CD14-positive monocyte (primary cell): ENCODE results near the gene ZNF500. TPM values are rescaled to one million over a fixed set of nuclear protein-coding genes. Genes with fewer than 3 reads are reported as not detected.
A peak's percentile ranks its signal among the peaks of the same experiment; 100 is the strongest.

Source experiments
- DNase-seq, 3 donors: peaks; one replicate each; pipeline ENCODE4 v3.0.0-alpha.2; 2011 to 2022
- H2AFZ ChIP-seq: 2 replicates; pipeline ENCODE4 v1.6.0; 2012; ENCODE audit warnings: mild to moderate bottlenecking, low read depth, low read length, inconsistent platforms; ENCODE audit not compliant: insufficient read depth, poor library complexity, severe bottlenecking
- H3K27ac ChIP-seq, 2 donors: 1 replicate in 1 of 2; 2 replicates in 1 of 2; pipeline ENCODE4 v1.5.1; 2012 to 2013; ENCODE audit warnings: low read length in 2 of 2, control low read depth in 1 of 2, inconsistent platforms in 1 of 2, low read depth in 1 of 2, mild to moderate bottlenecking in 1 of 2
- H3K27me3 ChIP-seq, 2 donors: one replicate each; pipeline versions ENCODE4 v1.6.0 to v1.6.1; 2011 to 2013; ENCODE audit warnings: low read length in 2 of 2; ENCODE audit not compliant: control insufficient read depth in 2 of 2, insufficient read depth in 2 of 2
- H3K36me3 ChIP-seq, 2 donors: replicated peaks in 1 of 2; 1 replicate in 1 of 2; 2 replicates in 1 of 2; pipeline versions ENCODE4 v1.5.1 to v1.6.1; 2012 to 2013; ENCODE audit warnings: low read length in 2 of 2, control low read depth in 1 of 2, inconsistent platforms in 1 of 2, mild to moderate bottlenecking in 1 of 2; ENCODE audit not compliant: insufficient read depth in 2 of 2, control insufficient read depth in 1 of 2
- H3K4me1 ChIP-seq, 2 donors: 1 replicate in 1 of 2; 2 replicates in 1 of 2; pipeline versions ENCODE4 v1.5.1 to v1.6.1; 2012 to 2013; ENCODE audit warnings: low read length in 2 of 2, control low read depth in 1 of 2, inconsistent platforms in 1 of 2, mild to moderate bottlenecking in 1 of 2, moderate library complexity in 1 of 2; ENCODE audit not compliant: insufficient read depth in 2 of 2, control insufficient read depth in 1 of 2
- H3K4me2 ChIP-seq: replicated peaks from 2 replicates; pipeline ENCODE3; 2012; ENCODE audit warnings: low read length, moderate library complexity, mild to moderate bottlenecking; ENCODE audit not compliant: poor library complexity, severe bottlenecking; ENCODE audit errors: extremely low read depth
- H3K4me3 ChIP-seq, 3 experiments: fragments of 200-600 bp in 1 of 3; sonication (generic) in 1 of 3; replicated peaks in 1 of 3; 1 replicate in 2 of 3; 2 replicates in 1 of 3; pipeline ENCODE4 v1.5.1; 2011 to 2013; ENCODE audit warnings: low read length in 3 of 3, mild to moderate bottlenecking in 3 of 3, control low read depth in 2 of 3, low read depth in 2 of 3, inconsistent platforms in 1 of 3, moderate library complexity in 1 of 3
- H3K79me2 ChIP-seq: 2 replicates; pipeline ENCODE4 v1.6.0; 2012; ENCODE audit warnings: mild to moderate bottlenecking, control low read depth, inconsistent platforms, low read length, moderate library complexity; ENCODE audit not compliant: insufficient read depth
- H3K9ac ChIP-seq: 2 replicates; pipeline ENCODE4 v1.6.0; 2017; ENCODE audit warnings: low read length, mild to moderate bottlenecking; ENCODE audit not compliant: insufficient read depth, poor library complexity, severe bottlenecking
- H3K9me3 ChIP-seq, 2 donors: replicated peaks in 1 of 2; 1 replicate in 1 of 2; 2 replicates in 1 of 2; pipeline versions ENCODE4 v1.5.1 to v1.6.1; 2012 to 2013; ENCODE audit warnings: low read length in 2 of 2, control low read depth in 1 of 2; ENCODE audit not compliant: control insufficient read depth in 1 of 2, insufficient read depth in 1 of 2
- H4K20me1 ChIP-seq: 2 replicates; pipeline ENCODE4 v1.6.0; 2012; ENCODE audit warnings: mild to moderate bottlenecking, low read length, control low read depth, moderate library complexity; ENCODE audit not compliant: insufficient read depth
- H3K27ac Mint-ChIP-seq, 7 donors: one replicate each; pipeline ENCODE4 v1.8.0; 2020; ENCODE audit warnings: mild to moderate bottlenecking in 7 of 7, mixed read lengths in 7 of 7, moderate library complexity in 6 of 7, inconsistent platforms in 2 of 7
- H3K27me3 Mint-ChIP-seq, 3 donors: one replicate each; pipeline ENCODE4 v1.8.0; 2021 to 2022; ENCODE audit warnings: low read depth in 3 of 3, mild to moderate bottlenecking in 3 of 3, mixed read lengths in 3 of 3, moderate library complexity in 3 of 3, inconsistent platforms in 1 of 3
- H3K36me3 Mint-ChIP-seq, 2 donors: one replicate each; pipeline ENCODE4 v1.8.0; 2020; ENCODE audit warnings: mixed read lengths in 2 of 2, inconsistent platforms in 1 of 2, mild to moderate bottlenecking in 1 of 2
- H3K4me1 Mint-ChIP-seq: one replicate; pipeline ENCODE4 v1.8.0; 2020; ENCODE audit warnings: mild to moderate bottlenecking, mixed read lengths
- H3K4me3 Mint-ChIP-seq, 2 donors: one replicate each; pipeline ENCODE4 v1.8.0; 2020; ENCODE audit warnings: mild to moderate bottlenecking in 2 of 2, mixed read lengths in 2 of 2, moderate library complexity in 1 of 2
- H3K9me3 Mint-ChIP-seq, 7 donors: one replicate each; pipeline ENCODE4 v1.8.0; 2020 to 2022; ENCODE audit warnings: mixed read lengths in 7 of 7, mild to moderate bottlenecking in 6 of 7, moderate library complexity in 6 of 7, inconsistent platforms in 2 of 7
- CTCF ChIP-seq: fragments of 200-600 bp; IDR thresholded peaks from one replicate; pipeline ENCODE4 v1.8.0; 2022; ENCODE audit warnings: antibody characterized with exemption, mild to moderate bottlenecking
- WGBS: methylation state at CpG from one replicate; pipeline ENCODE4 v1.1.5; 2013; ENCODE audit warnings: missing lambda C conversion rate; ENCODE audit not compliant: insufficient coverage; 5-methylcytosine and 5-hydroxymethylcytosine counted together
- intact Hi-C, 2 donors: fragments of 100-400 bp; cut with micrococcal nuclease; formaldehyde crosslinking; loops; one replicate each; pipeline versions ENCODE4 v1.15.0 to v1.15.1; 2023
- polyA plus RNA-seq, 3 donors: library from polyadenylated mRNA; depleted of rRNA in 1 of 3; unstranded in 2 of 3; stranded (reverse) in 1 of 3; fragments of 300-500 nt in 2 of 3; fragments of >200 nt in 1 of 3; fragmentation: Illumina TruSeq in 2 of 3; gene quantifications; 1 replicate in 2 of 3; 2 replicates in 1 of 3; pipeline ENCODE4 v1.2.3, GENCODE V29; 2012 to 2021

ZNF500 gene
- polyA plus RNA-seq, 3 donors, result 2.4 to 5.6 (median 5.2) TPM

GRCh38 chr16:4783951-4784336 lies 17.0 kb upstream of the ZNF500 start:
- 97% methylated on average over 7 of the region's 16 CpGs for WGBS
- no peaks in the 10 kb centered on the region for H3K9me3 Mint-ChIP-seq
- peaks cover 13 to 17% of the 10 kb centered on the region in 2 donors for H3K4me1 ChIP-seq
- H3K36me3 Mint-ChIP-seq, result no peaks in the 10 kb centered on the region
- peaks cover 1 to 4% (median 3%) of the 10 kb centered on the region in 3 donors for H3K27me3 Mint-ChIP-seq
- H3K4me3 Mint-ChIP-seq, result no peak overlapping the region
- H3K4me1 Mint-ChIP-seq, result peaks cover 24% of the 10 kb centered on the region
- H3K27ac Mint-ChIP-seq, result no peak overlapping the region
- no peak overlapping the region for H2AFZ ChIP-seq
- no peak for TF ChIP-seq CTCF
- no peaks in the 10 kb centered on the region for H3K9me3 ChIP-seq
- no peak for DNase-seq
- H3K27ac ChIP-seq, result no peak overlapping the region
- intact Hi-C loops, result no loop called here
- no peak overlapping the region for H3K4me3 ChIP-seq
- no peaks in the 10 kb centered on the region for H3K79me2 ChIP-seq
- no peaks in the 10 kb centered on the region for H3K36me3 ChIP-seq
- H3K4me2 ChIP-seq, result no peak overlapping the region
- H3K27me3 ChIP-seq, result no peaks in the 10 kb centered on the region
- H4K20me1 ChIP-seq, result no peaks in the 10 kb centered on the region
- no peak overlapping the region for H3K9ac ChIP-seq

- H3K9me3 ChIP-seq, result no peaks in the 10 kb centered on the region
- no peak overlapping the region for H3K9ac ChIP-seq
- no peak for TF ChIP-seq CTCF
- WGBS, result 93% methylated on average over 18 of the region's 25 CpGs
- no peak overlapping the region for H3K4me3 ChIP-seq
- no peaks in the 10 kb centered on the region for H3K27me3 ChIP-seq
- H3K36me3 ChIP-seq, result no peaks in the 10 kb centered on the region
- no peak for DNase-seq
- H3K9me3 Mint-ChIP-seq, result no peaks in the 10 kb centered on the region
- peak overlapping the region in 2 of 7 donors; percentile 10 to 89 for H3K27ac Mint-ChIP-seq
- peaks cover 1 to 4% (median 3%) of the 10 kb centered on the region in 3 donors for H3K27me3 Mint-ChIP-seq
- H4K20me1 ChIP-seq, result no peaks in the 10 kb centered on the region
- peaks cover 13 to 17% of the 10 kb centered on the region in 2 donors for H3K4me1 ChIP-seq
- peaks cover 24% of the 10 kb centered on the region for H3K4me1 Mint-ChIP-seq
- H2AFZ ChIP-seq, result no peak overlapping the region
- no peak overlapping the region for H3K27ac ChIP-seq
- H3K4me2 ChIP-seq, result no peak overlapping the region
- intact Hi-C loops, result no loop called here
- no peak overlapping the region for H3K4me3 Mint-ChIP-seq
- H3K36me3 Mint-ChIP-seq, result no peaks in the 10 kb centered on the region
- H3K79me2 ChIP-seq, result no peaks in the 10 kb centered on the region
Measured at GRCh38 chr16:4783251-4783950, 16.4 kb upstream of the ZNF500 start.
